ENCODE results near the gene GABBR2.

- TF ChIP-seq, protein P1, sequence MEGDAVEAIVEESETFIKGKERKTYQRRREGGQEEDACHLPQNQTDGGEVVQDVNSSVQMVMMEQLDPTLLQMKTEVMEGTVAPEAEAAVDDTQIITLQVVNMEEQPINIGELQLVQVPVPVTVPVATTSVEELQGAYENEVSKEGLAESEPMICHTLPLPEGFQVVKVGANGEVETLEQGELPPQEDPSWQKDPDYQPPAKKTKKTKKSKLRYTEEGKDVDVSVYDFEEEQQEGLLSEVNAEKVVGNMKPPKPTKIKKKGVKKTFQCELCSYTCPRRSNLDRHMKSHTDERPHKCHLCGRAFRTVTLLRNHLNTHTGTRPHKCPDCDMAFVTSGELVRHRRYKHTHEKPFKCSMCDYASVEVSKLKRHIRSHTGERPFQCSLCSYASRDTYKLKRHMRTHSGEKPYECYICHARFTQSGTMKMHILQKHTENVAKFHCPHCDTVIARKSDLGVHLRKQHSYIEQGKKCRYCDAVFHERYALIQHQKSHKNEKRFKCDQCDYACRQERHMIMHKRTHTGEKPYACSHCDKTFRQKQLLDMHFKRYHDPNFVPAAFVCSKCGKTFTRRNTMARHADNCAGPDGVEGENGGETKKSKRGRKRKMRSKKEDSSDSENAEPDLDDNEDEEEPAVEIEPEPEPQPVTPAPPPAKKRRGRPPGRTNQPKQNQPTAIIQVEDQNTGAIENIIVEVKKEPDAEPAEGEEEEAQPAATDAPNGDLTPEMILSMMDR (conservative IDR thresholded peaks at IDR 0.05 in 1 of 2, IDR thresholded peaks at IDR 0.05 in 1 of 2; ENCODE audit: extremely low read depth in 1 of 2, insufficient read depth in 1 of 2, low read depth in 1 of 2, low read length in 2 of 2), result no peak
- TF ChIP-seq EZH2 (IDR thresholded peaks at IDR 0.05; ENCODE audit: borderline replicate concordance, low read length), result no peak
These were observed 191.7 kb downstream of the GABBR2 start for GRCh38 chr9:98516897-98517503.

Measured in mammary epithelial cell (primary cell).